ENCODE results near the gene PPP4R2. TPM values are rescaled to one million over a fixed set of nuclear protein-coding genes. Genes with fewer than 3 reads are reported as not detected.

Gene PPP4R2
- total RNA-seq, 1 donor from 2014 or later = 143 TPM

- Histone ChIP-seq H3K27me3 (no peaks in the 10 kb centered on the region), H3F3A (ENCODE audit: low read depth) (peaks cover 25% of the 10 kb centered on the region), H3K9me3 (ENCODE audit: low read depth) (no peaks in the 10 kb centered on the region), H2AFZ (replicated peaks) (no peak overlapping the region), H3K4me2 (no peak overlapping the region), H3K4me3 (no peak overlapping the region), H3K4me1 (peaks cover 32% of the 10 kb centered on the region), H3K36me3 (no peaks in the 10 kb centered on the region), H3K27ac (no peak overlapping the region), H4K20me1 (ENCODE audit: low read depth) (no peaks in the 10 kb centered on the region), H3K79me2 (ENCODE audit: low read depth) (no peaks in the 10 kb centered on the region), H3K9ac (no peak overlapping the region)
- H3K4me1 Mint-ChIP-seq = peaks cover 50% of the 10 kb centered on the region
- H3K36me3 Mint-ChIP-seq = no peaks in the 10 kb centered on the region
- peaks cover 2% of the 10 kb centered on the region for H3K27me3 Mint-ChIP-seq (ENCODE audit: insufficient read depth, low read depth)
- DNase-seq (ENCODE audit: low spot score) = no peak
- TF ChIP-seq EZH2phosphoT487 (IDR thresholded peaks at IDR 0.05) (no peak), EZH2 (IDR thresholded peaks at IDR 0.05) (no peak)
- no peak overlapping the region for H3K27ac Mint-ChIP-seq
- H3K4me3 Mint-ChIP-seq = no peak overlapping the region
- no peaks in the 10 kb centered on the region for H3K9me3 Mint-ChIP-seq
Observed at GRCh38 chr3:72960812-72961518, 35.6 kb upstream of the PPP4R2 start.

GRCh38 chr3:72961752-72962151 lies 34.9 kb upstream of the PPP4R2 start:
- peaks cover 27% of the 10 kb centered on the region for H3K4me1 ChIP-seq
- Mint-ChIP-seq H3K4me1 (peaks cover 42% of the 10 kb centered on the region), H3K4me3 (no peak overlapping the region), H3K27ac (no peak overlapping the region), H3K27me3 (ENCODE audit: insufficient read depth, low read depth) (peaks cover 2% of the 10 kb centered on the region), H3K9me3 (no peaks in the 10 kb centered on the region), H3K36me3 (no peaks in the 10 kb centered on the region)
- no peak overlapping the region for H3K4me3 ChIP-seq
- no peak for DNase-seq (ENCODE audit: low spot score)
- H3K4me2 ChIP-seq = no peak overlapping the region
- no peaks in the 10 kb centered on the region for H3K79me2 ChIP-seq (ENCODE audit: low read depth)
- no peaks in the 10 kb centered on the region for H3K36me3 ChIP-seq
- H3K27me3 ChIP-seq = no peaks in the 10 kb centered on the region
- no peak overlapping the region for H3K27ac ChIP-seq
- no peak overlapping the region for H2AFZ ChIP-seq (replicated peaks)
- no peaks in the 10 kb centered on the region for H3K9me3 ChIP-seq (ENCODE audit: low read depth)
- H3K9ac ChIP-seq = no peak overlapping the region
- H4K20me1 ChIP-seq (ENCODE audit: low read depth) = no peaks in the 10 kb centered on the region
- no peak for TF ChIP-seq EZH2 (IDR thresholded peaks at IDR 0.05)
- TF ChIP-seq EZH2phosphoT487 (IDR thresholded peaks at IDR 0.05) = no peak
- TF ChIP-seq, protein P1, sequence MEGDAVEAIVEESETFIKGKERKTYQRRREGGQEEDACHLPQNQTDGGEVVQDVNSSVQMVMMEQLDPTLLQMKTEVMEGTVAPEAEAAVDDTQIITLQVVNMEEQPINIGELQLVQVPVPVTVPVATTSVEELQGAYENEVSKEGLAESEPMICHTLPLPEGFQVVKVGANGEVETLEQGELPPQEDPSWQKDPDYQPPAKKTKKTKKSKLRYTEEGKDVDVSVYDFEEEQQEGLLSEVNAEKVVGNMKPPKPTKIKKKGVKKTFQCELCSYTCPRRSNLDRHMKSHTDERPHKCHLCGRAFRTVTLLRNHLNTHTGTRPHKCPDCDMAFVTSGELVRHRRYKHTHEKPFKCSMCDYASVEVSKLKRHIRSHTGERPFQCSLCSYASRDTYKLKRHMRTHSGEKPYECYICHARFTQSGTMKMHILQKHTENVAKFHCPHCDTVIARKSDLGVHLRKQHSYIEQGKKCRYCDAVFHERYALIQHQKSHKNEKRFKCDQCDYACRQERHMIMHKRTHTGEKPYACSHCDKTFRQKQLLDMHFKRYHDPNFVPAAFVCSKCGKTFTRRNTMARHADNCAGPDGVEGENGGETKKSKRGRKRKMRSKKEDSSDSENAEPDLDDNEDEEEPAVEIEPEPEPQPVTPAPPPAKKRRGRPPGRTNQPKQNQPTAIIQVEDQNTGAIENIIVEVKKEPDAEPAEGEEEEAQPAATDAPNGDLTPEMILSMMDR (IDR thresholded peaks at IDR 0.05) = no peak
- H3F3A ChIP-seq (ENCODE audit: low read depth) = peaks cover 20% of the 10 kb centered on the region

DNA sequence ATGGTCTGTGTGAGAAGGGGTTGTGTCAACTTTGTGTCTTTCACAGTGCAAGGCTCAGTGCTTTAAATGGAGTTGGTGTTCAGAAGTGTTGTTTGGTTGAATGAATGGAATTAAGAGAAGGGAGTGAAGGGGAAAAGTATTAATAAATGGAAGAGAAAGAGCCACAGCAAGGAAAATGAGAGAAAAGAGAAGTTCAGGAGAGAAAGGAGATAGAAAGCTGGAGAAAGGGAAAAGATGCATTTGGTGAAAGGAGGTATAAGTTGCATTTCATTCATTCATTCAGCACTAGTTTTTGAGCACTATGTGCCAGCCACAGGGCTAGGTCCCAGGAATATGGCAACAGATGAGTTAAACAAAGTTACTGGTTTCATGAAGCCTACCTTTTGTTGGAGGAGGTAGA lies 34.3 kb upstream of the PPP4R2 start:
- no peak overlapping the region for H3K4me3 ChIP-seq
- Mint-ChIP-seq H3K9me3 (no peaks in the 10 kb centered on the region), H3K4me1 (peaks cover 38% of the 10 kb centered on the region), H3K4me3 (no peak overlapping the region), H3K27ac (no peak overlapping the region), H3K36me3 (no peaks in the 10 kb centered on the region), H3K27me3 (ENCODE audit: insufficient read depth, low read depth) (peaks cover 2% of the 10 kb centered on the region)
- H3K9me3 ChIP-seq (ENCODE audit: low read depth) = no peaks in the 10 kb centered on the region
- H4K20me1 ChIP-seq (ENCODE audit: low read depth) = no peaks in the 10 kb centered on the region
- no peak overlapping the region for H3K27ac ChIP-seq
- no peaks in the 10 kb centered on the region for H3K36me3 ChIP-seq
- no peaks in the 10 kb centered on the region for H3K27me3 ChIP-seq
- no peak overlapping the region for H3K4me2 ChIP-seq
- no peak overlapping the region for H2AFZ ChIP-seq (replicated peaks)
- no peak for DNase-seq (ENCODE audit: low spot score)
- no peak for TF ChIP-seq EZH2phosphoT487 (IDR thresholded peaks at IDR 0.05)
- TF ChIP-seq EZH2 (IDR thresholded peaks at IDR 0.05) = no peak
- H3K9ac ChIP-seq = no peak overlapping the region
- peaks cover 14% of the 10 kb centered on the region for H3F3A ChIP-seq (ENCODE audit: low read depth)
- no peaks in the 10 kb centered on the region for H3K79me2 ChIP-seq (ENCODE audit: low read depth)
- H3K4me1 ChIP-seq = peaks cover 21% of the 10 kb centered on the region

DNA sequence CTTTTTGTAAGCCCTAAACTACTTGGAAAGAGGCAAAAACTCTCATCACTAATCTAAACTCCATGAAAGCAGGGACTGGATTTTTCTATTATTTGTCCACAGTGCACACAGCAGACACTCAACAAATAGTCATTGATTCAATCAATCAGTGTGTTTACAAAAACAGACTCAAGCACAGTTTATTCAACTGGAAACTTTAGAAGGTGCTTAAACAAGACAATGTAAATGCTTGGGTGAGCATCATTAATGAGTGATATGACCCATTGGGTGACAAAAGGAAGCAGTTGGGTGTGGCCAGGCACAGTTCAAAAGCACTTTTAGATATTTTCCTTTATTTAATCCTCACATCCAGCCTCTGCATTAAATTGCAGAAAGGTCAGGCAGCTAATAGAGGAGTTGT lies 32.0 kb upstream of the PPP4R2 start:
- H3F3A ChIP-seq (ENCODE audit: low read depth) = peaks cover 9% of the 10 kb centered on the region
- Mint-ChIP-seq H3K9me3 (no peaks in the 10 kb centered on the region), H3K27me3 (ENCODE audit: insufficient read depth, low read depth) (peaks cover 2% of the 10 kb centered on the region), H3K27ac (no peak overlapping the region), H3K4me3 (no peak overlapping the region), H3K36me3 (no peaks in the 10 kb centered on the region), H3K4me1 (peaks cover 26% of the 10 kb centered on the region)
- peaks cover 16% of the 10 kb centered on the region for H3K4me1 ChIP-seq
- H2AFZ ChIP-seq (replicated peaks) = no peak overlapping the region
- TF ChIP-seq EZH2phosphoT487 (IDR thresholded peaks at IDR 0.05) (no peak), EZH2 (IDR thresholded peaks at IDR 0.05) (no peak)
- TF ChIP-seq, protein P1 (IDR thresholded peaks at IDR 0.05) = no peak
- H3K36me3 ChIP-seq = no peaks in the 10 kb centered on the region
- no peak for DNase-seq (ENCODE audit: low spot score)
- no peaks in the 10 kb centered on the region for H3K27me3 ChIP-seq
- no peaks in the 10 kb centered on the region for H3K9me3 ChIP-seq (ENCODE audit: low read depth)
- no peak overlapping the region for H3K27ac ChIP-seq
- no peak overlapping the region for H3K4me3 ChIP-seq
- H3K9ac ChIP-seq = no peak overlapping the region
- no peaks in the 10 kb centered on the region for H3K79me2 ChIP-seq (ENCODE audit: low read depth)
- no peak overlapping the region for H3K4me2 ChIP-seq
- H4K20me1 ChIP-seq (ENCODE audit: low read depth) = no peaks in the 10 kb centered on the region
